NK-92 (cell line): ENCODE data around the gene PDCD11.
"Not testable (repeated sequence)": the region's sequence is repeated elsewhere in the genome, so short reads cannot be mapped to it uniquely, and the experiment has no call there.

Experiments used
- DNase-seq: peaks from one replicate; lab custom pipeline; 2025; ENCODE audit not compliant: unreplicated experiment; lab: John Stamatoyannopoulos, UW

The PDCD11 gene

GRCh38 chr10:103472005-103472404, 75.6 kb downstream of the PDCD11 start:
- DNase-seq, result no peak

- DNase-seq, result no peak
These were observed 76.8 kb downstream of the PDCD11 start for GRCh38 chr10:103473261-103473671.

GRCh38 chr10:103474077-103474476, 77.7 kb downstream of the PDCD11 start:
- DNase-seq, result no peak

GRCh38 chr10:103475437-103475836, 79.0 kb downstream of the PDCD11 start:
- DNase-seq, result no peak

GRCh38 chr10:103476046-103476768, 79.8 kb downstream of the PDCD11 start:
- no peak for DNase-seq

- no peak for DNase-seq
These were observed 82.2 kb downstream of the PDCD11 start for GRCh38 chr10:103478671-103479070.

GRCh38 chr10:103479135-103479534, 82.7 kb downstream of the PDCD11 start, which contains the start of gene CALHM3:
Gene CALHM3 (minus strand): TSS chr10:103479240. CDS start chr10:103479032, 208 bp downstream.
- DNase-seq, result no peak

- no peak for DNase-seq
These were observed 84.1 kb downstream of the PDCD11 start for GRCh38 chr10:103480521-103480920.

- DNase-seq, result no peak
These were observed 85.6 kb downstream of the PDCD11 start for GRCh38 chr10:103481974-103482531.

GRCh38 chr10:103486635-103487409, 90.4 kb downstream of the PDCD11 start:
- DNase-seq, result not testable (repeated sequence)

- no peak for DNase-seq
These were observed 90.9 kb downstream of the PDCD11 start for GRCh38 chr10:103487410-103487708.

- no peak for DNase-seq
These were observed 94.5 kb downstream of the PDCD11 start for GRCh38 chr10:103490986-103491314.

GRCh38 chr10:103491729-103492364, 95.4 kb downstream of the PDCD11 start:
- DNase-seq, result no peak

- DNase-seq, result no peak
These were observed 96.3 kb downstream of the PDCD11 start for GRCh38 chr10:103492655-103493261.

- no peak for DNase-seq
These were observed 97.0 kb downstream of the PDCD11 start, which contains the start of gene NEURL1 for GRCh38 chr10:103493362-103493915. Gene NEURL1 (plus strand): TSS chr10:103493705. CDS start chr10:103494388, 683 bp downstream.

GRCh38 chr10:103493916-103494877, 97.8 kb downstream of the PDCD11 start:
- no peak for DNase-seq

- no peak for DNase-seq
These were observed 98.9 kb downstream of the PDCD11 start for GRCh38 chr10:103495321-103495720.
